ENCODE data around the gene SPPL3.

The SPPL3 gene

GRCh38 chr12:120872487-120872886, 31.7 kb downstream of the SPPL3 start:
- no peak for DNase-seq

GRCh38 chr12:120870415-120870814, 33.7 kb downstream of the SPPL3 start:
- no peak for DNase-seq

GRCh38 chr12:120869376-120869775, 34.8 kb downstream of the SPPL3 start:
- no peak for DNase-seq

- DNase-seq, result no peak
Observed at GRCh38 chr12:120866108-120866507, 38.0 kb downstream of the SPPL3 start.

GRCh38 chr12:120865098-120865497, 39.1 kb downstream of the SPPL3 start:
- no peak for DNase-seq

- DNase-seq, result no peak
Observed at GRCh38 chr12:120862664-120863063, 41.5 kb downstream of the SPPL3 start.

GRCh38 chr12:120861074-120861795, 42.9 kb downstream of the SPPL3 start:
- DNase-seq, result no peak

GRCh38 chr12:120858306-120859088, 45.7 kb downstream of the SPPL3 start:
- DNase-seq, result no peak

GRCh38 chr12:120856980-120857379, 47.2 kb downstream of the SPPL3 start:
- no peak for DNase-seq

- no peak for DNase-seq
Observed at GRCh38 chr12:120855823-120856588, 48.2 kb downstream of the SPPL3 start.

GRCh38 chr12:120854804-120855203, 49.4 kb downstream of the SPPL3 start:
- no peak for DNase-seq

GRCh38 chr12:120853188-120853587, 51.0 kb downstream of the SPPL3 start:
- no peak for DNase-seq

- DNase-seq, result no peak
Observed at GRCh38 chr12:120851944-120852343, 52.2 kb downstream of the SPPL3 start.

- no peak for DNase-seq
Observed at GRCh38 chr12:120851444-120851843, 52.7 kb downstream of the SPPL3 start.

- peak; percentile 4 for DNase-seq
Observed at GRCh38 chr12:120849765-120850164, 54.4 kb downstream of the SPPL3 start.

GRCh38 chr12:120847814-120848213, 56.3 kb downstream of the SPPL3 start:
- no peak for DNase-seq

GRCh38 chr12:120847392-120847791, 56.8 kb downstream of the SPPL3 start:
- no peak for DNase-seq

- no peak for DNase-seq
Observed at GRCh38 chr12:120846721-120847120, 57.4 kb downstream of the SPPL3 start.

- no peak for DNase-seq
Observed at GRCh38 chr12:120845696-120846095, 58.5 kb downstream of the SPPL3 start.

GRCh38 chr12:120844768-120845449, 59.2 kb downstream of the SPPL3 start:
- no peak for DNase-seq

GRCh38 chr12:120844297-120844696, 59.9 kb downstream of the SPPL3 start:
- DNase-seq, result no peak

GRCh38 chr12:120843472-120843871, 60.7 kb downstream of the SPPL3 start:
- no peak for DNase-seq

GRCh38 chr12:120842595-120842994, 61.6 kb downstream of the SPPL3 start:
- DNase-seq, result no peak

All from T1000 (cell line).